ENCODE measurements around the gene XG.

The XG gene

GRCh38 chrX:2831471-2832228 is 79.8 kb downstream of the XG start:
- Histone ChIP-seq H3K27ac (replicated peaks) (no peak overlapping the region), H3K27me3 (ENCODE audit: insufficient read depth, poor library complexity, severe bottlenecking) (peaks cover 13% of the 10 kb centered on the region), H3K4me3 (replicated peaks; ENCODE audit: insufficient read depth, low read length) (no peak overlapping the region)
- DNase-seq (ENCODE audit: low read depth in 1 of 2, low spot score in 1 of 2) = no peak
- TF ChIP-seq SPI1 (IDR thresholded peaks at IDR 0.05; ENCODE audit: borderline replicate concordance, low read depth) (no peak), REST (IDR thresholded peaks at IDR 0.05; ENCODE audit: insufficient replicate concordance, low read depth) (no peak), CTCF (IDR thresholded peaks at IDR 0.05; ENCODE audit: insufficient read depth, low read length) (no peak), GABPA (IDR thresholded peaks at IDR 0.05; ENCODE audit: low read depth) (no peak), POLR2AphosphoS5 (IDR thresholded peaks at IDR 0.05; ENCODE audit: low read depth) (no peak)

GRCh38 chrX:2837961-2838360 is 86.1 kb downstream of the XG start:
- Histone ChIP-seq H3K27me3 (ENCODE audit: insufficient read depth, poor library complexity, severe bottlenecking) (no peaks in the 10 kb centered on the region), H3K27ac (replicated peaks) (no peak overlapping the region), H3K4me3 (replicated peaks; ENCODE audit: insufficient read depth, low read length) (no peak overlapping the region)
- TF ChIP-seq REST (IDR thresholded peaks at IDR 0.05; ENCODE audit: insufficient replicate concordance, low read depth) (no peak), GABPA (IDR thresholded peaks at IDR 0.05; ENCODE audit: low read depth) (no peak)
- DNase-seq (ENCODE audit: low read depth in 1 of 2, low spot score in 1 of 2) = no peak

GRCh38 chrX:2840961-2841360 is 89.1 kb downstream of the XG start:
- no peak for DNase-seq (ENCODE audit: low read depth in 1 of 2, low spot score in 1 of 2)

More at GRCh38 chrX:2840961-2841360, 89.1 kb downstream of the XG start:
- Histone ChIP-seq H3K4me3 (replicated peaks; ENCODE audit: insufficient read depth, low read length) (no peak overlapping the region), H3K27ac (replicated peaks) (no peak overlapping the region), H3K27me3 (ENCODE audit: insufficient read depth, poor library complexity, severe bottlenecking) (no peaks in the 10 kb centered on the region)
- TF ChIP-seq SPI1 (IDR thresholded peaks at IDR 0.05; ENCODE audit: borderline replicate concordance, low read depth) (no peak), GABPA (IDR thresholded peaks at IDR 0.05; ENCODE audit: low read depth) (no peak), REST (IDR thresholded peaks at IDR 0.05; ENCODE audit: insufficient replicate concordance, low read depth) (no peak), POLR2AphosphoS5 (IDR thresholded peaks at IDR 0.05; ENCODE audit: low read depth) (no peak), CTCF (IDR thresholded peaks at IDR 0.05; ENCODE audit: insufficient read depth, low read length) (no peak)

Data from HL-60 (cell line).